OCI-LY1 (cell line): ENCODE results near the gene DLX2.

Source experiments
- H2AFZ ChIP-seq: fragments of 200-600 bp; sonication (generic), shearing (Covaris generic); 2 replicates; pipeline ENCODE4 v1.6.0; 2014; ENCODE audit warnings: antibody characterized with exemption, mild to moderate bottlenecking, low read length
- H3F3A ChIP-seq: fragments of 200-600 bp; sonication (generic), shearing (Covaris generic); 2 replicates; pipeline ENCODE4 v1.6.0; 2014; ENCODE audit warnings: mild to moderate bottlenecking, antibody characterized with exemption, low read length, moderate library complexity; ENCODE audit not compliant: insufficient read depth
- H3K27ac ChIP-seq: fragments of 200-600 bp; sonication (generic); 2 replicates; pipeline ENCODE4 v1.5.1; 2014; ENCODE audit warnings: low read length, mixed run types, mild to moderate bottlenecking, low read depth; ENCODE audit not compliant: poor library complexity, severe bottlenecking
- H3K27me3 ChIP-seq: fragments of 200-600 bp; sonication (generic); 2 replicates; pipeline ENCODE4 v1.6.0; 2014; ENCODE audit warnings: antibody characterized with exemption, mild to moderate bottlenecking, low read length, moderate library complexity; ENCODE audit not compliant: insufficient read depth
- H3K36me3 ChIP-seq: fragments of 200-600 bp; sonication (generic); 2 replicates; pipeline ENCODE4 v1.6.1; 2014; ENCODE audit warnings: mild to moderate bottlenecking, antibody characterized with exemption, low read length, moderate library complexity, mixed read lengths; ENCODE audit not compliant: insufficient read depth
- H3K4me1 ChIP-seq: fragments of 200-600 bp; sonication (generic); 2 replicates; pipeline ENCODE4 v1.5.1; 2014; ENCODE audit warnings: mild to moderate bottlenecking, low read length, moderate library complexity; ENCODE audit not compliant: insufficient read depth, severe bottlenecking
- H3K4me2 ChIP-seq: fragments of 200-600 bp; sonication (generic), shearing (Covaris generic); 2 replicates; pipeline ENCODE4 v1.6.1; 2014; ENCODE audit warnings: low read length
- H3K4me3 ChIP-seq: fragments of 200-600 bp; sonication (generic); 2 replicates; pipeline ENCODE4 v1.5.1; 2014; ENCODE audit warnings: low read length, low read depth, mild to moderate bottlenecking, mixed read lengths; ENCODE audit not compliant: poor library complexity, severe bottlenecking
- H3K79me2 ChIP-seq: fragments of 200-600 bp; shearing (Covaris generic); 2 replicates; pipeline ENCODE4 v1.6.1; 2016; ENCODE audit warnings: mixed run types, low read length, mixed read lengths; ENCODE audit not compliant: insufficient read depth
- H3K9ac ChIP-seq: fragments of 200-600 bp; sonication (generic), shearing (Covaris generic); 2 replicates; pipeline ENCODE4 v1.6.1; 2014; ENCODE audit warnings: mild to moderate bottlenecking, low read length, mixed read lengths
- H3K9me2 ChIP-seq: fragments of 200-600 bp; sonication (generic), shearing (Covaris generic); 2 replicates; pipeline ENCODE4 v1.6.1; 2014; ENCODE audit warnings: low read depth, mild to moderate bottlenecking, low read length, mixed read lengths
- H3K9me3 ChIP-seq: fragments of 200-600 bp; shearing (Covaris generic); 2 replicates; pipeline ENCODE4 v1.6.1; 2014; ENCODE audit warnings: low read length, mixed read lengths
- H4K20me1 ChIP-seq: fragments of 200-600 bp; sonication (generic), shearing (Covaris generic); 2 replicates; pipeline ENCODE4 v1.6.0; 2016; ENCODE audit warnings: mild to moderate bottlenecking, low read length; ENCODE audit not compliant: insufficient read depth
- EZH2 ChIP-seq: fragments of 200-600 bp; sonication (generic), shearing (Covaris generic); IDR thresholded peaks from 2 replicates; pipeline ENCODE4 v1.8.0; 2017; ENCODE audit warnings: borderline replicate concordance, mixed run types, mild to moderate bottlenecking, antibody characterized with exemption, low read length, moderate library complexity, mixed read lengths
- TF ChIP-seq, protein P1 (sequence below): fragments of 200-600 bp; sonication (generic), shearing (Covaris generic); IDR thresholded peaks from 2 replicates; pipeline ENCODE4 v1.5.1; 2017; ENCODE audit warnings: mild to moderate bottlenecking, antibody characterized with exemption, low read length, moderate library complexity, mixed read lengths

DLX2 gene

DNA sequence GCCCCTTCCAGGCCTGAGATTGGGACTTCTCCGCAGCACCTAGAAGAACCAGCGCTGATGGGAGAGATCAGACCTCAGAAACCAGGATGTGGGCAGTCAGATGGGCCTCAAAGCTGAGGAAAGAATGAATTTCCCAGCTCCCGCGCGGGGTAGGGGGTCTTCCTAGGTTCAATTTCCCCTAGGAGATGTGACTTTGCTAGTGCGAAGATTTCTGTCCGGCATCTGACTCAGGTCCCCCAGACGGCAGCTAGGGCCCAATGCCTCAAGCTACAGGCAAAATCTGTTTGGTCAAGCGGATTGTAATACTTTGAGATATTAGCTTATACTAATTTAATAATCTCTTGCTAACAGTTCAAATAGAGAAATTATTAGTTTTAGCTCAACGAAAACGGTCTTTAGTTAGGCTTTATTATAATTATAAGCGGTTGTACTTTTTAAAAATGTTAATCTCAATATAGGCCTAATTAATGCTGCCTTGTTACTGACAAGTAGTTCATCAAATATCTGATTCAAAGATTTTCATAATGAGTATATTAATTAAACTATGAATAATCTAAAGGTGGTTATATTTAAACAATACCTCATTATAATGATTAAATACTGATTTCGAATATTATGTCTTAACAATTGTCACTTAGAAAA, 11.6 kb downstream of the DLX2 start:
- Histone ChIP-seq H3K4me1 (peaks cover 20% of the 10 kb centered on the region), H3K4me3 (no peak overlapping the region), H3K36me3 (no peaks in the 10 kb centered on the region), H3F3A (no peaks in the 10 kb centered on the region), H3K79me2 (no peaks in the 10 kb centered on the region), H4K20me1 (no peaks in the 10 kb centered on the region), H3K9ac (no peak overlapping the region), H2AFZ (no peak overlapping the region), H3K4me2 (no peak overlapping the region), H3K27ac (no peak overlapping the region), H3K9me3 (no peaks in the 10 kb centered on the region), H3K27me3 (no peaks in the 10 kb centered on the region; the same call in 1 of the 2 replicates), H3K9me2 (no peaks in the 10 kb centered on the region)
- no peak for TF ChIP-seq EZH2
- TF ChIP-seq, protein P1, sequence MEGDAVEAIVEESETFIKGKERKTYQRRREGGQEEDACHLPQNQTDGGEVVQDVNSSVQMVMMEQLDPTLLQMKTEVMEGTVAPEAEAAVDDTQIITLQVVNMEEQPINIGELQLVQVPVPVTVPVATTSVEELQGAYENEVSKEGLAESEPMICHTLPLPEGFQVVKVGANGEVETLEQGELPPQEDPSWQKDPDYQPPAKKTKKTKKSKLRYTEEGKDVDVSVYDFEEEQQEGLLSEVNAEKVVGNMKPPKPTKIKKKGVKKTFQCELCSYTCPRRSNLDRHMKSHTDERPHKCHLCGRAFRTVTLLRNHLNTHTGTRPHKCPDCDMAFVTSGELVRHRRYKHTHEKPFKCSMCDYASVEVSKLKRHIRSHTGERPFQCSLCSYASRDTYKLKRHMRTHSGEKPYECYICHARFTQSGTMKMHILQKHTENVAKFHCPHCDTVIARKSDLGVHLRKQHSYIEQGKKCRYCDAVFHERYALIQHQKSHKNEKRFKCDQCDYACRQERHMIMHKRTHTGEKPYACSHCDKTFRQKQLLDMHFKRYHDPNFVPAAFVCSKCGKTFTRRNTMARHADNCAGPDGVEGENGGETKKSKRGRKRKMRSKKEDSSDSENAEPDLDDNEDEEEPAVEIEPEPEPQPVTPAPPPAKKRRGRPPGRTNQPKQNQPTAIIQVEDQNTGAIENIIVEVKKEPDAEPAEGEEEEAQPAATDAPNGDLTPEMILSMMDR: no peak

DNA sequence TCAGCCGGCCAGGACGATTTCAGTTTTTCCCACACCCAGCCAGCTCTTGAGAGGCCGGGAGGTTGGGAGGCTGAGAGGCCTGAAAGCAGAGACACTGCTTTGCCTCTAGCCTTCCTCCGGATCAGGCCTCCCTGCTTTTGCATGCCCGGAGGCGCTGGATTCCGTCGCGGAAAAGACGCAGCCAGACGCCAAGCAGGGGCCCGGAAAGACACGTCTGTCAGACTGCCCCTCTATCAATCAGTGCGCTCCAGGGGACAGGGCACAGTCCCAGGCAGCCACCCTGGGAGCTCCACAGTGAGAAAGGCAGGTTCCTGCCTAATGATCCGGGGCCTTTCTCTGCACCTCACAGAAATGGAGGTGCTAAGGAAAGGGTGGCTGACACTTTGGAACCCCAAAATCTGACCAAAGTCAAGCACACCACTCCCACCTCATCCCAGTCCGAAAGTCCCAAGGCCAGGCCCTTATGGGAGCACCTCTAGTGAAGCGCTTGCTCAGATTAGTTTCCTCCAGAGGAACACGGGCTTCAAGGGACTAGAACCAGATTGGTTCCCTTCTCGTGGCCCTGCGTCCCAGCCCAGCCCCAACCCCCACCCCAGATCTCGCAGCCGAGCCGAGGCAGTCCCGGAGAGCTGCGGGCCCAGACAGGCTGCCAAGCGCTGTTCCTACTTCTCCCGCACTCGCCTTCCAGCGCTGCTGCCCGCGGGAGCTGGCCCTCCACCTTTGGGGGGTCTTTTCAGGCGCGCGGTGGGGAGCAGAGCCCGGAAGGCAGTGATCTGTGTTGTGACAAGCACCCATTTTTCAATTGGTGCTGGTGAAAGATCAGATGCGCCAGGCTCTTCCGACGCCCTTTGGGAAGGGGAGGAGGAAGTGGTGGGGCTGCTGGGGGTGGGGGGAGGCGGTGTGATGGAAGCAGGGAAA, 12.4 kb downstream of the DLX2 start:
- Histone ChIP-seq H3K9me2 (no peaks in the 10 kb centered on the region), H3K36me3 (no peaks in the 10 kb centered on the region), H4K20me1 (no peaks in the 10 kb centered on the region), H3K9me3 (no peaks in the 10 kb centered on the region), H3K4me2 (no peak overlapping the region), H3K9ac (no peak overlapping the region), H3K4me3 (no peak overlapping the region), H3F3A (no peaks in the 10 kb centered on the region), H3K79me2 (no peaks in the 10 kb centered on the region), H3K27me3 (no peaks in the 10 kb centered on the region; the same call in 1 of the 2 replicates), H3K4me1 (peaks cover 17% of the 10 kb centered on the region), H2AFZ (no peak overlapping the region), H3K27ac (no peak overlapping the region)
- TF ChIP-seq EZH2: no peak
- TF ChIP-seq, protein P1: no peak

DNA sequence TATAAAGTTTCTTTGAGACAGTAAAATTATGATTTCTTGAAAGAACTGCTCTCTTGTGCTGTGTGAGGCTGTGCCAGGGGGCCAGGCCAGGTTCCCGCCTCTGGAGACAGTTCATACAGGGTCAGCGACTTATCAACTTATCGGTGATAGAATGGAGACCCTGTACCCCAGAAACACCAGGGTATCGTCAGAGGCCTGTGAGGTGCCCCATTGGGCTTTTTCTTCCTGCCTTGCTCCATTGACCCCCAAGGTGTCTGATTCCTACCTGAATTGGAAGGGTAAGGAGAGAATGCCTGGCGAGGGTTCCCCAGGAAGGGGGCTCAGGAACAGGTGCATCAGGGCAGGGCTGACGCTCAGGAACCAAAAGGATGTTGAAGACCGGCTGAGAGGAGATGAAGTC, 13.1 kb downstream of the DLX2 start:
- Histone ChIP-seq H3K9me3 (no peaks in the 10 kb centered on the region), H4K20me1 (no peaks in the 10 kb centered on the region), H3K36me3 (no peaks in the 10 kb centered on the region), H3K27me3 (no peaks in the 10 kb centered on the region; the same call in 1 of the 2 replicates), H3K27ac (no peak overlapping the region), H3K79me2 (no peaks in the 10 kb centered on the region), H2AFZ (no peak overlapping the region), H3K9ac (no peak overlapping the region), H3K4me3 (no peak overlapping the region), H3F3A (no peaks in the 10 kb centered on the region), H3K4me2 (no peak overlapping the region), H3K9me2 (no peaks in the 10 kb centered on the region), H3K4me1 (peaks cover 10% of the 10 kb centered on the region)
- no peak for TF ChIP-seq EZH2
- TF ChIP-seq, protein P1: no peak
